H1 (cell line): ENCODE results near the gene TAMM41. TPM values are rescaled to one million over a fixed set of nuclear protein-coding genes. Genes with fewer than 3 reads are reported as not detected.

Experiments
- CTCF ChIA-PET: fragments of 300-600 bp; sonication (Branson Sonifier 250); formaldehyde crosslinking; loops from one replicate; lab custom pipeline; 2021; ENCODE audit not compliant: partially characterized antibody; lab: Charles Lee
- POLR2A ChIA-PET: fragments of 300-600 bp; sonication (Branson Sonifier 250); formaldehyde crosslinking; loops from one replicate; lab custom pipeline; 2021; ENCODE audit warnings: inconsistent platforms; ENCODE audit not compliant: partially characterized antibody; lab: Charles Lee
- DNase-seq, 2 experiments: peaks; one replicate each; pipeline versions ENCODE4 v3.0.0 to v3.0.0-alpha.2; 2010 to 2022; ENCODE audit warnings: low spot score in 2 of 2, low read depth in 1 of 2, mixed read lengths in 1 of 2
- FAIRE-seq: peaks from 2 replicates; lab custom pipeline; 2011; peaks lifted over from hg19 to GRCh38; lab: Jason Lieb, UNC
- H2AFZ ChIP-seq: 2 replicates; pipeline ENCODE4 v1.8.1; 2012; ENCODE audit warnings: low read length, inconsistent platforms
- H2AK5ac ChIP-seq: 2 replicates; pipeline ENCODE4 v1.6.1; 2013; ENCODE audit warnings: low read depth, low read length
- H2BK120ac ChIP-seq: replicated peaks from 2 replicates; pipeline ENCODE3; 2013; ENCODE audit warnings: low read depth, low read length, inconsistent platforms
- H2BK12ac ChIP-seq: 2 replicates; pipeline ENCODE4 v1.6.1; 2013; ENCODE audit warnings: low read depth, low read length
- H2BK15ac ChIP-seq: 2 replicates; pipeline ENCODE4 v1.6.1; 2013; ENCODE audit warnings: low read length
- H2BK20ac ChIP-seq: 2 replicates; pipeline ENCODE4 v1.6.1; 2013; ENCODE audit warnings: low read length
- H2BK5ac ChIP-seq: 2 replicates; pipeline ENCODE4 v1.6.1; 2013; ENCODE audit warnings: low read depth, low read length
- H3K14ac ChIP-seq: 2 replicates; pipeline ENCODE4 v1.6.1; 2013; ENCODE audit warnings: inconsistent platforms; ENCODE audit not compliant: insufficient read length
- H3K18ac ChIP-seq: 2 replicates; pipeline ENCODE4 v1.6.1; 2013; ENCODE audit warnings: low read length; ENCODE audit errors: extremely low read depth
- H3K23ac ChIP-seq: 2 replicates; pipeline ENCODE4 v1.6.1; 2013; ENCODE audit warnings: inconsistent platforms; ENCODE audit not compliant: insufficient read length
- H3K23me2 ChIP-seq: 2 replicates; pipeline ENCODE4 v1.6.1; 2013; ENCODE audit warnings: low read depth, low read length
- H3K27ac ChIP-seq: 2 replicates; pipeline ENCODE4 v1.6.1; 2011; ENCODE audit warnings: low read depth, low read length, inconsistent platforms
- H3K27me3 ChIP-seq, 4 experiments: replicated peaks in 1 of 4; 1 replicate in 1 of 4; 2 replicates in 3 of 4; pipeline versions ENCODE4 v1.6.1 to v1.8.1; 2011 to 2013; ENCODE audit warnings: low read length in 3 of 4, mild to moderate bottlenecking in 3 of 4, inconsistent platforms in 2 of 4, mixed read lengths in 2 of 4, moderate library complexity in 1 of 4; ENCODE audit not compliant: control insufficient read depth in 3 of 4, insufficient read depth in 3 of 4; ENCODE audit errors: extremely low read depth in 1 of 4
- H3K36me3 ChIP-seq, 4 experiments: 2 replicates each; pipeline versions ENCODE4 v1.6.1 to v1.8.1; 2011 to 2013; ENCODE audit warnings: mild to moderate bottlenecking in 4 of 4, low read length in 3 of 4, moderate library complexity in 2 of 4, control low read depth in 1 of 4, inconsistent platforms in 1 of 4; ENCODE audit not compliant: insufficient read depth in 4 of 4, control insufficient read depth in 2 of 4
- H3K4ac ChIP-seq: replicated peaks from 2 replicates; pipeline ENCODE3; 2013; ENCODE audit warnings: low read length, low read depth, mixed read lengths, inconsistent platforms; ENCODE audit not compliant: insufficient read length
- H3K4me1 ChIP-seq, 4 experiments: replicated peaks in 1 of 4; 1 replicate in 1 of 4; 2 replicates in 3 of 4; pipeline versions ENCODE4 v1.6.1 to v1.8.1; 2011 to 2013; ENCODE audit warnings: low read length in 3 of 4, inconsistent platforms in 2 of 4, mixed read lengths in 1 of 4; ENCODE audit not compliant: insufficient read depth in 4 of 4, control insufficient read depth in 3 of 4
- H3K4me2 ChIP-seq, 2 experiments: 2 replicates each; pipeline versions ENCODE4 v1.6.1 to v1.8.1; 2011 to 2013; ENCODE audit warnings: low read depth in 2 of 2, low read length in 2 of 2, control low read depth in 1 of 2, inconsistent platforms in 1 of 2, mild to moderate bottlenecking in 1 of 2; ENCODE audit not compliant: insufficient read depth in 1 of 2
- H3K4me3 ChIP-seq, 4 experiments: fragments of 200-600, 300-600 bp in 1 of 4; sonication (generic), shearing (Covaris generic), sonication (Bioruptor Twin) in 1 of 4; 2 replicates each; pipeline versions ENCODE4 v1.5.1 to v1.8.1; 2011 to 2016; ENCODE audit warnings: low read length in 4 of 4, low read depth in 3 of 4, control low read depth in 2 of 4, inconsistent platforms in 2 of 4, mild to moderate bottlenecking in 2 of 4, mixed read lengths in 1 of 4, moderate library complexity in 1 of 4; ENCODE audit not compliant: insufficient read depth in 2 of 4; ENCODE audit errors: extremely low read depth in 1 of 4
- H3K56ac ChIP-seq: replicated peaks from 2 replicates; pipeline ENCODE3; 2013; ENCODE audit warnings: low read depth, mild to moderate bottlenecking, mixed read lengths, low read length, inconsistent platforms; ENCODE audit not compliant: insufficient read length
- H3K79me1 ChIP-seq: 2 replicates; pipeline ENCODE4 v1.6.1; 2013; ENCODE audit warnings: low read depth, low read length, control low read depth
- H3K79me2 ChIP-seq, 2 experiments: 2 replicates each; pipeline versions ENCODE4 v1.6.1 to v1.8.1; 2012 to 2013; ENCODE audit warnings: low read length in 2 of 2, mild to moderate bottlenecking in 2 of 2, inconsistent platforms in 1 of 2; ENCODE audit not compliant: insufficient read depth in 2 of 2, control insufficient read depth in 1 of 2
- H3K9ac ChIP-seq, 4 experiments: replicated peaks in 1 of 4; 1 replicate in 1 of 4; 2 replicates in 3 of 4; pipeline versions ENCODE4 v1.6.1 to v1.8.1; 2011 to 2013; ENCODE audit warnings: low read depth in 3 of 4, low read length in 3 of 4, control low read depth in 2 of 4, mild to moderate bottlenecking in 2 of 4, moderate library complexity in 2 of 4, inconsistent platforms in 1 of 4; ENCODE audit errors: extremely low read depth in 1 of 4
- H3K9me3 ChIP-seq, 2 experiments: 2 replicates each; pipeline versions ENCODE4 v1.6.1 to v1.8.1; 2012 to 2013; ENCODE audit warnings: mild to moderate bottlenecking in 2 of 2, moderate library complexity in 2 of 2, control low read depth in 1 of 2, inconsistent platforms in 1 of 2, low read depth in 1 of 2, low read length in 1 of 2, mixed read lengths in 1 of 2; ENCODE audit not compliant: insufficient read depth in 2 of 2
- H4K20me1 ChIP-seq, 2 experiments: replicated peaks in 1 of 2; 2 replicates each; pipeline versions ENCODE3 to v1.8.1; 2011 to 2013; ENCODE audit warnings: inconsistent platforms in 2 of 2, low read length in 2 of 2, mild to moderate bottlenecking in 1 of 2; ENCODE audit not compliant: insufficient read depth in 2 of 2, control insufficient read depth in 1 of 2
- H4K5ac ChIP-seq: 2 replicates; pipeline ENCODE4 v1.6.1; 2013; ENCODE audit warnings: low read length, low read depth, mixed read lengths, inconsistent platforms; ENCODE audit not compliant: insufficient read length
- H4K8ac ChIP-seq: 2 replicates; pipeline ENCODE4 v1.8.0; 2013; ENCODE audit warnings: mild to moderate bottlenecking, moderate library complexity, low read length, inconsistent platforms; ENCODE audit not compliant: insufficient read depth; ENCODE audit errors: extremely low read depth
- H4K91ac ChIP-seq: replicated peaks from 2 replicates; pipeline ENCODE3; 2013; ENCODE audit warnings: low read length, mixed read lengths, inconsistent platforms; ENCODE audit not compliant: insufficient read length
- CBX5 ChIP-seq: fragments of 300-800, 300-1000 bp; sonication (generic); IDR thresholded peaks from 2 replicates; pipeline ENCODE4 v1.7.1; 2016; ENCODE audit warnings: antibody characterized with exemption, low read length, low read depth
- CTCF ChIP-seq, 3 experiments: IDR thresholded peaks; 1 replicate in 2 of 3; 2 replicates in 1 of 3; pipeline versions ENCODE4 v1.5.1 to v1.6.1; 2011; ENCODE audit warnings: low read length in 3 of 3, mild to moderate bottlenecking in 3 of 3, inconsistent platforms in 2 of 3, low read depth in 1 of 3, moderate library complexity in 1 of 3; ENCODE audit not compliant: insufficient read depth in 1 of 3; ENCODE audit errors: control extremely low read depth in 1 of 3
- WGBS, 2 experiments: shearing (Covaris generic) in 1 of 2; methylation state at CpG; one replicate each; pipeline versions ENCODE4 v1.1.6 to v1.1.7; 2013 to 2015; ENCODE audit warnings: low lambda C conversion rate in 2 of 2, mixed read lengths in 2 of 2, inconsistent platforms in 1 of 2, low coverage in 1 of 2, missing lambda C conversion rate in 1 of 2; ENCODE audit not compliant: insufficient replicate concordance in 2 of 2, insufficient coverage in 1 of 2, insufficient read length in 1 of 2; ENCODE audit errors: extremely low coverage in 1 of 2, missing lambda C conversion rate in 1 of 2; 5-methylcytosine and 5-hydroxymethylcytosine counted together
- polyA plus RNA-seq, 7 experiments: library from polyadenylated mRNA; depleted of rRNA in 3 of 7; stranded (reverse) in 5 of 7; unstranded in 2 of 7; fragments of >200 nt in 5 of 7; fragments of 200-250 nt in 2 of 7; gene quantifications; 1 replicate in 5 of 7; 2 replicates in 1 of 7; 4 replicates in 1 of 7; pipeline versions ENCODE4 v1.2.1 to v1.2.3, GENCODE V29; 2011 to 2013; ENCODE audit warnings: missing spikeins in 2 of 7, mixed read lengths in 2 of 7
- total RNA-seq: library from RNA; stranded (reverse); fragmentation: NEBNext Ultra II Directional; extraction: Animal tissue kit (Norgen Biotek cat#: 25700); gene quantifications from 2 replicates; pipeline ENCODE4 v1.2.1, GENCODE V29; 2021

TAMM41 gene
- total and polyA plus RNA-seq, 2 of the 8 experiments (the other 6 are each of a cell fraction or from before 2014, with no cell fraction given) = 16.9 to 22.5 TPM

GRCh38 chr3:11808231-11808630 is 38.5 kb downstream of the TAMM41 start:
- H3K36me3 ChIP-seq = peaks cover 0 to 16% (median 7%) of the 10 kb centered on the region in 4 experiments; a peak in 5 of 8 replicates
- no peaks in the 10 kb centered on the region for H3K9me3 ChIP-seq
- no peaks in the 10 kb centered on the region for H4K20me1 ChIP-seq
- 85% methylated on average over 9 of the region's 9 CpGs; no CpG with 5 or more reads in 1 of the 2 experiments for WGBS, 2 experiments
- no peak for FAIRE-seq
- H2AFZ ChIP-seq = no peak overlapping the region
- no peak overlapping the region for H3K18ac ChIP-seq
- H3K9ac ChIP-seq = no peak overlapping the region
- no peaks in the 10 kb centered on the region for H3K27me3 ChIP-seq
- H3K23me2 ChIP-seq = no peaks in the 10 kb centered on the region
- no peak overlapping the region for H2BK120ac ChIP-seq
- no peak overlapping the region for H3K23ac ChIP-seq
- no peaks in the 10 kb centered on the region for H3K79me2 ChIP-seq
- H3K14ac ChIP-seq = no peak overlapping the region
- no peak overlapping the region for H2BK12ac ChIP-seq
- H2BK15ac ChIP-seq = no peak overlapping the region
- no peak overlapping the region for H3K4me2 ChIP-seq
- no peak overlapping the region for H4K5ac ChIP-seq
- no peak for DNase-seq
- no peak overlapping the region for H3K56ac ChIP-seq
- H3K4me3 ChIP-seq = no peak overlapping the region
- H3K4me1 ChIP-seq = no peaks in the 10 kb centered on the region
- POLR2A ChIA-PET = no interaction called here
- TF ChIP-seq CBX5 (no peak), CTCF (IDR thresholded peaks at IDR 0.05; ENCODE audit: control extremely low read depth in 1 of 3, insufficient read depth in 1 of 3, low read depth in 1 of 3, low read length in 3 of 3) (peak in 1 of 3 experiments; percentile 16; a peak in 1 of 4 replicates)
- H2BK20ac ChIP-seq = no peak overlapping the region
- H3K4ac ChIP-seq = no peak overlapping the region
- CTCF ChIA-PET = interaction anchor here (0.6 to 2.7 kb wide), 12 partner anchors 9 to 430 kb away, joined by 3 to 10 read pairs (median 4); no protein-coding TSS in a partner anchor
- no peak overlapping the region for H2BK5ac ChIP-seq
- no peak overlapping the region for H4K8ac ChIP-seq
- H3K79me1 ChIP-seq = no peaks in the 10 kb centered on the region
- H3K27ac ChIP-seq = no peak overlapping the region
- no peak overlapping the region for H2AK5ac ChIP-seq
- H4K91ac ChIP-seq = no peak overlapping the region
